Keratinocyte (primary cell): ENCODE data around the gene RBM4B. TPM values are rescaled to one million over a fixed set of nuclear protein-coding genes. Genes with fewer than 3 reads are reported as not detected.

Source experiments
- DNase-seq: peaks from one replicate; pipeline ENCODE4 v3.0.0-alpha.2; 2011; ENCODE audit warnings: low read depth, missing footprints, low spot score
- FAIRE-seq: peaks from 2 replicates; lab custom pipeline; 2011; peaks lifted over from hg19 to GRCh38; lab: Jason Lieb, UNC
- H2AFZ ChIP-seq: 2 replicates; pipeline ENCODE4 v1.6.0; 2012; ENCODE audit warnings: low read length, control low read depth, inconsistent platforms; ENCODE audit not compliant: control insufficient read depth
- H3K27ac ChIP-seq: 2 replicates; pipeline ENCODE4 v1.5.1; 2011; ENCODE audit warnings: low read length; ENCODE audit not compliant: control insufficient read depth, insufficient read depth
- H3K27me3 ChIP-seq: 3 replicates; pipeline ENCODE4 v1.6.0; 2011; ENCODE audit warnings: low read length; ENCODE audit not compliant: control insufficient read depth, insufficient read depth; ENCODE audit errors: extremely low read depth
- H3K36me3 ChIP-seq, 2 experiments: 2 replicates in 1 of 2; 3 replicates in 1 of 2; pipeline ENCODE4 v1.5.1; 2011; ENCODE audit warnings: low read length in 2 of 2, mild to moderate bottlenecking in 1 of 2; ENCODE audit not compliant: control insufficient read depth in 2 of 2, insufficient read depth in 2 of 2; ENCODE audit errors: extremely low read depth in 1 of 2
- H3K4me1 ChIP-seq: 3 replicates; pipeline ENCODE4 v1.5.1; 2011; ENCODE audit warnings: low read length; ENCODE audit not compliant: control insufficient read depth, insufficient read depth; ENCODE audit errors: extremely low read depth
- H3K4me2 ChIP-seq: 3 replicates; pipeline ENCODE4 v1.6.0; 2011; ENCODE audit warnings: low read depth, low read length; ENCODE audit not compliant: control insufficient read depth, insufficient read depth; ENCODE audit errors: extremely low read depth
- H3K4me3 ChIP-seq, 3 experiments: fragments of 200-600 bp in 1 of 3; sonication (generic) in 1 of 3; 2 replicates in 2 of 3; 3 replicates in 1 of 3; pipeline ENCODE4 v1.5.1; 2011 to 2016; ENCODE audit warnings: low read length in 3 of 3, mild to moderate bottlenecking in 3 of 3, control low read depth in 2 of 3, inconsistent platforms in 1 of 3, low read depth in 1 of 3, mixed read lengths in 1 of 3, mixed run types in 1 of 3, moderate library complexity in 1 of 3; ENCODE audit not compliant: control insufficient read depth in 2 of 3, insufficient read depth in 2 of 3; ENCODE audit errors: extremely low read depth in 1 of 3
- H3K79me2 ChIP-seq: 2 replicates; pipeline ENCODE4 v1.6.0; 2012; ENCODE audit warnings: low read length; ENCODE audit not compliant: control insufficient read depth, insufficient read depth
- H3K9ac ChIP-seq: 3 replicates; pipeline ENCODE4 v1.6.0; 2011; ENCODE audit warnings: low read length; ENCODE audit not compliant: control insufficient read depth, insufficient read depth; ENCODE audit errors: extremely low read depth
- H3K9me1 ChIP-seq: 3 replicates; pipeline ENCODE4 v1.6.0; 2011; ENCODE audit warnings: low read length; ENCODE audit not compliant: control insufficient read depth, insufficient read depth; ENCODE audit errors: extremely low read depth
- H3K9me3 ChIP-seq: 2 replicates; pipeline ENCODE4 v1.5.1; 2012; ENCODE audit warnings: low read depth, low read length; ENCODE audit not compliant: control insufficient read depth
- H4K20me1 ChIP-seq: 3 replicates; pipeline ENCODE4 v1.6.0; 2011; ENCODE audit warnings: low read length; ENCODE audit not compliant: control insufficient read depth, insufficient read depth; ENCODE audit errors: extremely low read depth
- EZH2 ChIP-seq: IDR thresholded peaks from one replicate; pipeline ENCODE4 v1.6.1; 2012; ENCODE audit warnings: inconsistent platforms, mild to moderate bottlenecking, low read length, moderate library complexity
- dilution Hi-C: fragments of 300-500 bp; cut with MboI; formaldehyde crosslinking; loops from one replicate; pipeline ENCODE4 v1.7.0; 2020; ENCODE audit warnings: low sequenced_read_pairs; ENCODE audit not compliant: extremely low pct_ligation_motif_present
- polyA plus RNA-seq, 5 experiments: library from polyadenylated mRNA; depleted of rRNA in 3 of 5; stranded (reverse) in 3 of 5; stranded (forward) in 1 of 5; unstranded in 1 of 5; fragments of >200 nt; gene quantifications; 1 replicate in 1 of 5; 2 replicates in 3 of 5; 3 replicates in 1 of 5; pipeline versions ENCODE4 v1.2.1 to v1.2.3, GENCODE V29; 2011 to 2012; ENCODE audit warnings: missing spikeins in 2 of 5, low read depth in 1 of 5, low replicate concordance in 1 of 5
- TF ChIP-seq, protein P1 (sequence below), 3 experiments: IDR thresholded peaks in 1 of 3; conservative IDR thresholded peaks in 1 of 3; optimal IDR thresholded peaks in 1 of 3; 2 replicates in 2 of 3; 3 replicates in 1 of 3; pipeline versions ENCODE3 to v1.5.1; 2011; ENCODE audit warnings: low read length in 3 of 3, mild to moderate bottlenecking in 3 of 3, moderate library complexity in 2 of 3, control low read depth in 1 of 3, inconsistent platforms in 1 of 3; ENCODE audit not compliant: insufficient read depth in 2 of 3; ENCODE audit errors: extremely low read depth in 1 of 3

The RBM4B gene
- polyA plus RNA-seq, 1 donor (not counting 4 experiments of a cell fraction or from before 2014, with no cell fraction given): 20.9 TPM

DNA sequence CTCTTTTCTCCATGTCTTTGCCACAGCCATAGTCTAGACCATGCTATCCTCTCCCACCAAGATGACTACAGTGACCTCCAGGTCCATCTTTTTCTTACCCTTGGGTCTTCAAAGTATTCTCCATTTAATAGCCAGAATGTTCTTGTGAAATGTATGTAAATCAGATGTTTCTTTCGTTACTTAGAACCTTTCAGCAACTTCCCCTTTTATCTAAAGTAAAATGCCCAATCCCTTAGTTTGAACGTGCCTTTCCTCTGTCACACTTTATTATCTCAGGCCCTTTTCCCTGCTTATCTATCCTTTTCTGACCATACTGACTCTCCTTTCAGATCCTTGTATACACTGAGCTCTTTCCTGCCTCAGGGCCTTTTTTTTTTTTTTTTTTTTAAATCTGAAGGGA is 17.9 kb downstream of the RBM4B start:
- H3K9ac ChIP-seq: no peak overlapping the region
- H3K27ac ChIP-seq: no peak overlapping the region
- no peaks in the 10 kb centered on the region for H3K27me3 ChIP-seq
- H3K4me3 ChIP-seq: no peak overlapping the region
- dilution Hi-C loops: no loop called here
- peaks cover 2% of the 10 kb centered on the region for H3K9me1 ChIP-seq
- no peak overlapping the region for H2AFZ ChIP-seq
- H3K4me2 ChIP-seq: no peak overlapping the region
- no peaks in the 10 kb centered on the region for H3K9me3 ChIP-seq
- peaks cover 7% of the 10 kb centered on the region for H3K79me2 ChIP-seq
- FAIRE-seq (no peak), DNase-seq (no peak)
- peaks cover 4 to 8% of the 10 kb centered on the region in 2 experiments for H3K36me3 ChIP-seq
- H4K20me1 ChIP-seq: no peaks in the 10 kb centered on the region
- no peak for TF ChIP-seq EZH2
- TF ChIP-seq, protein P1, sequence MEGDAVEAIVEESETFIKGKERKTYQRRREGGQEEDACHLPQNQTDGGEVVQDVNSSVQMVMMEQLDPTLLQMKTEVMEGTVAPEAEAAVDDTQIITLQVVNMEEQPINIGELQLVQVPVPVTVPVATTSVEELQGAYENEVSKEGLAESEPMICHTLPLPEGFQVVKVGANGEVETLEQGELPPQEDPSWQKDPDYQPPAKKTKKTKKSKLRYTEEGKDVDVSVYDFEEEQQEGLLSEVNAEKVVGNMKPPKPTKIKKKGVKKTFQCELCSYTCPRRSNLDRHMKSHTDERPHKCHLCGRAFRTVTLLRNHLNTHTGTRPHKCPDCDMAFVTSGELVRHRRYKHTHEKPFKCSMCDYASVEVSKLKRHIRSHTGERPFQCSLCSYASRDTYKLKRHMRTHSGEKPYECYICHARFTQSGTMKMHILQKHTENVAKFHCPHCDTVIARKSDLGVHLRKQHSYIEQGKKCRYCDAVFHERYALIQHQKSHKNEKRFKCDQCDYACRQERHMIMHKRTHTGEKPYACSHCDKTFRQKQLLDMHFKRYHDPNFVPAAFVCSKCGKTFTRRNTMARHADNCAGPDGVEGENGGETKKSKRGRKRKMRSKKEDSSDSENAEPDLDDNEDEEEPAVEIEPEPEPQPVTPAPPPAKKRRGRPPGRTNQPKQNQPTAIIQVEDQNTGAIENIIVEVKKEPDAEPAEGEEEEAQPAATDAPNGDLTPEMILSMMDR (optimal IDR thresholded peaks at IDR 0.05 in 1 of 3, IDR thresholded peaks at IDR 0.05 in 1 of 3, conservative IDR thresholded peaks at IDR 0.05 in 1 of 3; ENCODE audit: extremely low read depth in 1 of 3, insufficient read depth in 2 of 3, low read length in 3 of 3): no peak
- no peaks in the 10 kb centered on the region for H3K4me1 ChIP-seq

GRCh38 chr11:66653123-66653522 is 24.6 kb downstream of the RBM4B start:
- Histone ChIP-seq H3K4me1 (peaks cover 8% of the 10 kb centered on the region), H3K27me3 (no peaks in the 10 kb centered on the region), H2AFZ (no peak overlapping the region), H3K9me1 (no peaks in the 10 kb centered on the region), H3K79me2 (peaks cover 32% of the 10 kb centered on the region), H3K9ac (no peak overlapping the region), H3K27ac (no peak overlapping the region), H4K20me1 (no peaks in the 10 kb centered on the region), H3K4me2 (no peak overlapping the region), H3K9me3 (no peaks in the 10 kb centered on the region), H3K36me3 (peaks cover 7 to 10% of the 10 kb centered on the region in 2 experiments), H3K4me3 (no peak overlapping the region)
- FAIRE-seq (no peak), DNase-seq (no peak)
- no peak for TF ChIP-seq EZH2
- TF ChIP-seq, protein P1 (optimal IDR thresholded peaks at IDR 0.05 in 1 of 3, IDR thresholded peaks at IDR 0.05 in 1 of 3, conservative IDR thresholded peaks at IDR 0.05 in 1 of 3; ENCODE audit: extremely low read depth in 1 of 3, insufficient read depth in 2 of 3, low read length in 3 of 3): no peak
- dilution Hi-C loops: no loop called here
